Hepatic stellate cell (primary cell): ENCODE data around the gene PDGFA.
"Not testable (repeated sequence)": the region's sequence is repeated elsewhere in the genome, so short reads cannot be mapped to it uniquely, and the experiment has no call there.

Experiments used
- DNase-seq: peaks from one replicate; pipeline ENCODE4 v3.0.0; 2011; ENCODE audit warnings: low spot score

The PDGFA gene

DNA sequence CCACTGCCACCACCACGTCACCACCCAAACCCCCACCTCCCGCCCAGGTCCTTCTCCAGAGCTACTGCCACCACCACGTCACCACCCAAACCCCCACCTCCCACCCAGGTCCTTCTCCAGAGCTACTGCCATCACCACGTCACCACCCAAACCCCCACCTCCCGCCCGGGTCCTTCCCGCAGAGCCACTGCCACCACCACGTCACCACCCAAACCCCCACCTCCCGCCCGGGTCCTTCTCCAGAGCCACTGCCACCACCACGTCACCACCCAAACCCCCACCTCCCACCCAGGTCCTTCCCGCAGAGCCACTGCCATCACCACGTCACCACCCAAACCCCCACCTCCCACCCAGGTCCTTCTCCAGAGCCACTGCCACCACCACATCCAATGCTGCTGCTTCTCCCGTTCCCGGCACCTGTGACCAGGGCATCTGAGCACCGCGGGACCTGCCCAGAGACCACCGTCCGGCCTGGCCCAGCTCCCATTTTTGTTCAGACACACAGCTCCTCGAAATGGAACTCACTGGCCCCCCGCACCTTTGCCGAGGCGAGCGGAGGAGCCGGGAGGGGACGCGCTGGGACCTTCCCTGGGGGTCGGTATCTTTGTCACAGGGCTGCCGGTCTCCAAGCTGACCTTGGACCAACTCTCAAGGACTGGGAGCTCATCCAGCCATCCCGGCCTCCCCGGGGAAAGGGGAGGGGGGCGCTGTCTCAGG lies 32.7 kb upstream of the PDGFA start:
- not testable (repeated sequence) for DNase-seq

DNA sequence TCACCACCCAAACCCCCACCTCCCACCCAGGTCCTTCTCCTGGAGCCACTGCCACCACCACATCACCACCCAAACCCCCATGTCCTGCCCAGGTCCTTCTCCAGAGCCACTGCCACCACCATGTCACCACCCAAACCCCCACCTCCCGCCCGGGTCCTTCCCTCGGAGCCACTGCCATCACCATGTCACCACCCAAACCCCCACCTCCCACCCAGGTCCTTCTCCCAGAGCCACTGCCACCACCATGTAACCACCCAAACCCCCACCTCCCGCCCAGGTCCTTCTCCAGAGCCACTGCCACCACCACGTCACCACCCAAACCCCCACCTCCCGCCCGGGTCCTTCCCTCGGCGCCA lies 31.9 kb upstream of the PDGFA start:
- DNase-seq = not testable (repeated sequence)

DNA sequence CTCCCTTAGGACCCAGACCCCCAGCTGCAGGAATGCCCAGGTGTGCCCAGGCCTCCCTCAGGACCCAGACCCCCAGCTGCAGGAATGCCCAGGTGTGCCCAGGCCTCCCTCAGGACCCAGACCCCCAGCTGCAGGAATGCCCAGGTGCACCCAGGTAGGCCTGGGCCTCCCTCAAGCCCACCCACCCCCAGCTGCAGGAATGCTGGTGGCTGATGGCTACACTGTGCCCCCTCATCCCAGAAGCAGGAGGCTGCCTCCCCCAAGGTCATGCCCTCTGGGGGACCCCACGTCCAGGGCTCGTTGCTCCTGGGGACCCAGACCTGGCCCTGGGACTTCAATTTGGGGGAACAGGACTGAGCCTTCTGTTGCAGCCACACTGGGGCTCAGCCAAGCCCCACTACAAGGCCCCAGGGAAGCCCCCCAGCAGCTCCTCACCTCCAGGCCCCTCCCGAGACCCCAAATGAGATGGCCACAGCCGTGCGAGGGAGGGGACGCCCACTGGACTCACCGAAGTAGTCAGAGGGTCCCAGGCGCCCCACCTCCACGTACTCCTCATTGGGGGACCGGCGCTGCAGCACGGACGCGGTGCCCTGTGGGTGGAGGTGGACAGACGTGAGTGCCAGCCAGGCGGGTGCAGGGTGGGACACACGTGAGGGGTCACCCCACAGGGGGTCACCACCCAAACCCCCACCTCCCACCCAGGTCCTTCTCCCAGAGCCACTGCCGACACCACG lies 31.4 kb upstream of the PDGFA start:
- DNase-seq = no peak

DNA sequence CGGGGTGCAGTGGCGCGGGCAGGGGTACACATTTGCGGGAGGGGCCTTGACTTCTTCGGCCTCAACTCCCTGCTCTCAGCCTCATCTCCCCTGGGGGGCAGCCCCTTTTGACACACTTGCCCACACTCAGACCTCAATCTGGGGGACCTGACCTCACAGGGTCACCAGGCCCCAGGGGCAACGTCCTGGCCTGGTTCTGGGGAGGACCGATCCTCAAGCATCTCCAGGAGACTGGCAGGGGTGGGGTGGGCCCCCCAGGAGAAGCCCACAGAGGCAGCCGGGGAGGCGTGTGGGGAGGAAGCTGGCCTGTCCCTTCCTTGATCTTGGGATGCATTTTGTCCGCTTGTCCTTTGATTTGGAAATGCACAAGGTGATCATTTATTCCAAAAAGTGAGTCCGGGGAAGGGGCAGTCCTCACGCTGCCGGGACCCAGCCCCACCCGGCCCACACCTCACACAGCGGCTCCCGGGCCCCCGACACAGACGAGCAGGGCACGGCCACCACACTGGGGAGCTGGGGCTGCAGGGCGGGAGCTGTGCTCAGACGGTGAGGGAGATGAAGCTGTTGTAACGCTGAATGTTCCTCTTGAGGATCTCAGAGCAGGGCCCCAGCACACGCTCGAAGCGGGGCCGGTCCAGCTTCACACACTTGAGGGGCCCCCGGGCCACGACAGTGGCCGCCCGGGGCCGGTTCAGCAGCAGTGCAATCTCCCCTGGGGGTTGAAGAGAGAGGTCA lies 30.4 kb upstream of the PDGFA start:
- DNase-seq = no peak

DNA sequence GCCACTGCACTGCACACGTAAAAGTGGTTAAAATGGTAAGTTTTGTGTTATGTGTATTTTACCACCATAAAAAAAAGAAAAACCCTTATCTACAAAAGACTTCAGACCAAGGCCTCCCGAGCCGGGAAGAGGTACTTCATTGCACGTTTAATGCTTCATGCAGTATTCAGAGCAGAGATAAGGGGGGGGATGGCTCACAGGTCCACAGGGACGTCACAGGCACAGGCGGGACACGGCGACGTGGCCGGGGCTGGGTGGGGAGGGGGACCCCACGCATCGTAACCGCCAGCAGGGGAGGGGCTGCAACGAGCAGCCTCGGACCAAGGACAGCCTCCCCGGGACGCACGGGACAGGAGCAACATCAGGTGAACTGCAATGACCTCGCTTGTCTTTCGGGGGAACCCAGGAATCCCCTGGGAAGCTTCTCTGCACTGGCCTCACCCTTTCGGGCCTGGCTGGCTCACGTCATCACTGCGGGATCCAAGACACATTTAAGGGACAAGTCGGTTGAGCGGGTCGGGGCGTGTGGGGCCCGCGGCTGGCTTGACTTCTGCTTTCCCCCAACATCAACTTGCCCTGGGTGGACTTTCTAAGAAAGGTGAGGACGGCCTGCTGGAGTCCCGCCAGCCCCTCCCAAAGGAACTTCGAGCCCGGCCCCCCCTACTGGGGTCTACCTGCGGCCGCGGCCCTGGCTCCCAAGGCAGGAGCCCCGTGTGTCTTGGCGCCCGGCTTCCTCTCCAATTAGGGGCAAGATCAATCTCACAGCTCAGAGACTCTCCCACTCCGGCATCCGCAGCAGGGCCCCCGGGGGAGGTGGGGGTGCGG lies 29.6 kb upstream of the PDGFA start:
- DNase-seq = no peak

DNA sequence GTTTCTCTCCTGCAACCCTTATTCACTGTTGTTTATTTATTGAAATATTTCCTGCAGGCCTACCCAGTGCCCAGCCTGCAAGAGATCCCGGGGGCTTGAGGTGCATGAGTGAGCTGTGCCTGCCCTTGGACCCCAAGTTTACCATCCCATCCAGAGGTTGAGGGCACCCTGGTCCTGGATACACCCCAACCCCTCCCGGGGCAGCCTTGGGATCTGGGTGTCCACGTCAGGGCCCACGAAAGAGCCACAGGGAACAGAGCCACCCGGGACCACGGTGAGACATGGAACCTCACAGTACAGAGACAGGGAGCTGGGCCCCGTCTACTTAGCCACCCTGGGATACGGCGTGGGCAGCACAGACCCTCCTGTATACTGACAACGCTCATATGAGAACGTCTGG lies 28.8 kb upstream of the PDGFA start:
- DNase-seq = no peak

DNA sequence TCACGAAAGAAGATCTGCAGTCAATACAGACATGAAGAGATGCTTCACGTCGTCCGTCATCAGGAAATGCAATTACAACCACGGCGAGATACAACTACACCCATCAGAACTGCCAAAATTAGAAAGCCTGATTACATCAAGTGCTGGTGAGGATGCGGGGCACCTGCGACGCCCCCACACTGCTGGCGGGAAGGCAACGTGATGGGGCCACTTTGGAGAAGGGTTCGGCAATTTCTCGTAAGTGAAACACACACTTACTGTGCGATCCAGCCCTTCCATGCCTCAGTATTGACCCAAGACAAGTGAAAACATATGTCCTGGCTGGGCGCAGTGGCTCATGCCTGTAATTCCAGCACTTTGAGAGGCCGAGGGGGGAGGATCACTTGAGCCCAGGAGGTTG lies 25.8 kb upstream of the PDGFA start:
- DNase-seq = no peak

DNA sequence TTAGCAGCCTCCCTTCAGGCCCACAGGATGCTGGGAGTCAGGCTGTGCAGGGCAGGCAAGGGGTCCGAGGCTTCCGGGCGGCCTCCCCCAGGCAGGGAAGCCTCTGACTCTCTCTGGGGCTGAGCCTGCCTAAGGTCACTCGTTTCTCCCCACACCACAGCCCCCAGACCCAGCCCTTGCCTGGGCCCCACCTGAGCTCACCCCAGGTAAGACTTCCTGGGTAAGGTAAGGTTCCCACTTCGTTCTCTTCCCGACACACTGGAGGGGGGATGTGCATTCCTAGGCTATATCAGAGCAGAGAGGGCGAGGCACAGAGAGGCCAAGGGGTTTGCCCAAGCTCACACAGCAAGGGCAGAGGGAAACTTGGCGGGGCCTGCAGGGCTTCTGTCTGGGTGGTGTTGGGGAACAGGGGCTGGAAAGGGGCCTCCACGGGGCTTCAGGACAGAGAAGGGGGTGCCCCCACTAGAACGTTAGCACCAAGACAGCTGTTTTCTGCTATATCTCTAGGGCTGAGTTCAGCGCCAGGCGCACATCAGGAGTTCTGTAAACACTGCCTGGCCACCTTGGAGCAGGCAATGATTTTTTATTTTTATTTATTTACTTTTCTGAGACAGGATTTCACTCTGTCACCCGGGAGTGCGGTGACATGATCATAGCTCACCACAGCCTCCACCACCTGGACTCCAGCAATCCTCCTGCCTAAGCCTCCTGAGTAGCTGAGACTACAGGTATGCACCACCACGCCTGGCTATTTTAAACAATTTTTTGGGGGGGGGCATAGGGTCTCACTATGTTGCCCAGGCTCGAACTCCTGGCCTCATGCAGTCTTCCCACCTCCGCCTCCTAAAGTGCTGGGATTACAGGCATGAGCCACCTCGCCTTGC lies 24.9 kb upstream of the PDGFA start:
- DNase-seq = no peak

DNA sequence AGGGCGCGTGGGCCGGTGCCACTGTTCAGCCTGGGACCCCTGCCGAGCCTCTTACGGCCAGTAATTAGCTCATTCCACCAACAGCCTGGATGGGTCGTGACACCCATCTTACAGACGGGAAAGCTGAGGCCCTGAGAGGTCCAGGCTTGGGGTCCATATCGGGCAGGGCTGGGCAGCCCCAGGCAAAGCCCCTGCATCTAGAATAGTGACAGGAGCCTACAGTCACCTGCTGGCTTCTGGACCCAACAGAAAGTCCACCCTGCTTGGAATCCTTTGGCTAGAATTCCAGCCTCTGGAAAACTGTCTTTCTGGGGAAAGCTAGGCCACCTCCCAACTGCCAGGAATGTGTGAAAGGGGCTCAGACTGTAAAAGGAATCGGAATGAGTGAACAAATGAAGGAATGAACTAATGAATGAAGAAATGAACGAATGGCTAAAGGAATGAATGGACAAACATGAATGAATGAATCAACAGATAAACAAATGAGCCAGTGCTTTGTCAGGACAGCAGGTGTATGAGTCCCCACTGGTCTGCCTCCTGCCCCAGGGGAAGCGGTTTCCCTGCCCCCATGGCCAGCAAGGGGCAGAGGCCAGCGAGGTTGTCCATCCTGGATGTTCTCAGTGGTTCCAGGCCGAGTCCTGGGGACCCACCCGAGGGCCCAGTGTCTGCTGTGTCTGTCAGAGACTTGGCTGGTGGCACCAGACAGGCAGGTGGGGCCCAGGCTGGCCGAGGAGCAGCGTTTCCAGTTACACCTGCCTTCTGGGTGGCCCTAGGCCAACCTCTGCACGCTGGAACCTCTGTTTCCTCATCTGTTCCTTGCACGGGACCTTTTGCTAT lies 24.1 kb upstream of the PDGFA start:
- no peak for DNase-seq

DNA sequence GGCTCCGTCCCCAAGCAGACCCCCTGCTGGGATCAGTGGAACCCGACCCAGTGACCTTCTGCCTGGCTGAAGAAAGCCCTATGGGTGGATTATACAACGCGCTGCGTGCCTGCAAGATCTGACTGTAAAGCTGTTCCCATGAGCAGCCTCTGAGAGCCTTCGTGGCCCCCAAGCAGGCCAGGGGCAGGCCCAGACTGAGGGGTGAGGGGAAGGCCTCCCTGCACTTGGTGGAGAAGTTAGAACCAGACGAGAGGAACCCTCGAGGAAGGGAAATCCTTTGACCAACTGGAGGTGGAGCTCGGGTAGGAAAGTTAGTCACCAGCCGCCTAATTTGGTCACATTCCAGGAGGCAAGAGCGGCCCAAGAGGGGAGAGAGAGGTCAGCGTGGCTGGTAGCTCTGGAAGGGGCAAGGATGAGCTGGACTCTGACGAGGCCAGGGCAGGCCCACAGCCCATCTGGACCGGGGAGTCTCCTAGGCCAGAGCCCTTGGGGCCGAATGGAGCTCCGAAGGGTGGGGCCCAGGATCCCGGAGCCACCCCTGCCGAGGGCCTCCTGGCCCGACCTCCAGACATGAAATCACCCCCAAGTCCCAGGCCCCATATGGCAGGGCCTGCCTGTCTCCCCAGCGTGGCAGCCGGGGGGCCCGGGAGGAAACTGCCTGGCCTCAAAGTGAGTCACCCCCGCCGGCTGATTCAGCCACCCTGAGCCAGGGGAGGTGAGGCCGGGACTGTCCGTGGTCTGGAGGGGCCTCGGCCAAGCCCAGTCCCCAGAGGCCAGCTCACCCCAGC lies 23.3 kb upstream of the PDGFA start:
- peak; percentile 97 for DNase-seq

DNA sequence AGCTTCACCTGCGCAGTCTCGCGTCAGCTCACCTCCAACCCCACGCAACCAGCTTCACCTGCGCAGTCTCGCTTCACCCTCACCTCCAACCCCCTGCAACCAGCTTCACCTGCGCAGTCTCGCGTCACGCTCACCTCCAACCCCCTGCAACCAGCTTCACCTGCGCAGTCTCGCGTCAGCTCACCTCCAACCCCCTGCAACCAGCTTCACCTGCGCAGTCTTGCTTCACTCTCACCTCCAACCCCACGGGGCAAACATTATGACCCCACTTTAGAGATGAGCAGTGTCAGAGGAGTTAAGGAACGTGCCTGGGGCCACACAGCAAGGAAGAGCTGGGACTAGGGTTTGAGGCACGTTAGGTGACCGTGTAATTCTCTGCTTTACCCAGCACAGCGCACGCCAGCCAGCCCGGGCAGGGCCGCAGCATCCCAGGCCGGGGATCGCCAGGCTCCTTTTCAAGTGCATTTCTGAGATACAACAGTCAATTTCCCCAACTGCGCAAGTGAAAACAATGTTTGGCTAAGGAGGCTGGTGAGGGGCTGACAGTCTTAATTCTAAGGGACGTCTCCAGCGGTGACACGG lies 22.6 kb upstream of the PDGFA start:
- no peak for DNase-seq

DNA sequence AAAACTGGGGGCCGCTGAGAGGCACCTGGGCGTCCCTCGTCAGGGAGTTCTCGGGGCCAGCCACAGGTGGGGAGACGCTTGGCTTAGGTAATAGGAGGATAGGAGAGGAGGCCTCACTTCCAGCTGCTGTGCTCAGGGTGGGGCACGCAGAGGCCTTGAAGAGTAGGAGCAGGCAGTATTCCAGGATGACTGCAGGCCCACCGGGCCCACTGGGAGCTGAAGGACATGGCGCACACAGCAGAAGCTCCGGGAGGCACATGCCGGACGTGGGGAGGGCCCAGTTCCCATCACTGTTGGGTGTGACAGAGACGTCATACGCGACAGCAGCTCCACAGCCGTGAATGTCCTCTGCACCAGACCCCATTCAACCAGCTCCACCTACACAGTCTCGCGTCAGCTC lies 22.0 kb upstream of the PDGFA start:
- no peak for DNase-seq

DNA sequence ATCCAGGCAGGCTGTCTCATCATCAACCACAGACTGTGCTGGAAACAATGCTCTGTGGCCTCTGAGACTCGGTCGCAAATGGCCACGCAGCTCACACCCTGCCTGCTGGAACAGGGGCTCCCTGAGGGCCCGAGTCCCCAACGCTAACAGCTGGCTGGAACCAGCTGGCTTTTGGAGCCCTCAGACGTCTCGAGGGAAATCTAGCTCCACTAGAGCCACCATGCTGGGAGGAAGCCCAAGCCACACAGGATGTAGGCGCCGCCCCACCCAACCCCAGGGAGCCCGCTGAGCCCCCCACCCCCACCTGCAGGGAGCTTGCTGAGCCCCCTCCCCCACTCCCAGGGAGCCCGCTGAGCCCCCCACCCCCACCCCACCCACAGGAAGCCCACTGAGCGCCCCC lies 21.4 kb upstream of the PDGFA start:
- DNase-seq = no peak

DNA sequence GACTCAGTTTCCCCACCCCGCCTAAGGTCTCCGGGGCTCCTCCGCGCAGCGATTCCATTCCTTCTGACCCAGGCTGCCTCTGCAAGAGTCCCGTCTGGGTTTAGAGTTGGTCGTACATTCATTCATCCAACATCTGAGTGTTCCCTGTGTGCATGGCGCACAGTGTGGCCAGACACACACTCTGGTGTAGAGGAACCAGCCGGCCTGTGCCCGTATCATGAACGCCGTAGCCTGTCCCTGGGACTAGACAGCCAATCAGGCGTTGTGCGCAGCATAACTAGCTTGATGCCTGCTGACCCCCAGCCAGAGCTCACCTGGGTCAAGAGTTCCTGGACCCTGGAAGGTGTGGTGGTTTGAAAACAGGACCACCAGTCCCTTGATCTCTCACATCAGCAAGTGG lies 20.9 kb upstream of the PDGFA start:
- DNase-seq = no peak

DNA sequence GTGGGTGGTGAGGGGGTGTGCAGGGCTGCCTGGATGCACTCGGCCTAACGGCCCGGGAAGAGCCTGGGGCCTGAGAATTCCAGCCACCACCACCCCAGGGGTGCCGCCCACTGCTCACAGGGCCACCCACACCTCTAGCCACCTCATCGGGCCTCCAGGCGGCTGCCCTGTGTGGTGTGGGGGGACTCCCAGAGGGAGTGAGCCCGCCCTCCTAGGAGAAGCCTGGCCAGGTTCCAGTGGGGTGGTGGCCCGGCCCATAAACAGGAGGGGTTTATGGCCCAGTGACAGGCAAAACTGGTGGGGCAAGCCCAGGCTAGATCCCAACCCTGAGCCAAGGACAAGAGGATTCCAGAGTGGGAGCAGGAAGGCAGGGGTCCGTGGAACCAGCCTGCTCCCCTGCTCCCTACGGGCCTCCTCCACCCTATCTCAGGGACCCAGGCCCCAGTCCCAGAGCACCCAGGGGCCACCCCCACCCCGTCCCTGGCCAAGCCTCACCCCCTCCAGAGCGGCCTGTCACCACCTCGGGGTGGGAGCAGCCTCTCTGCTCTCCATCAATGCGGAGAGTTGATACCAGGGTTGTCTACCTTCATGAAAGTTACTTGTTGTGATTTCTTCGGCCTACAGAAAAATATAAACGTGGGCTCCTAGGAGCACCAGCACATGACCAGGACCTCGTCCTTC lies 20.2 kb upstream of the PDGFA start:
- DNase-seq = peak; percentile 62

DNA sequence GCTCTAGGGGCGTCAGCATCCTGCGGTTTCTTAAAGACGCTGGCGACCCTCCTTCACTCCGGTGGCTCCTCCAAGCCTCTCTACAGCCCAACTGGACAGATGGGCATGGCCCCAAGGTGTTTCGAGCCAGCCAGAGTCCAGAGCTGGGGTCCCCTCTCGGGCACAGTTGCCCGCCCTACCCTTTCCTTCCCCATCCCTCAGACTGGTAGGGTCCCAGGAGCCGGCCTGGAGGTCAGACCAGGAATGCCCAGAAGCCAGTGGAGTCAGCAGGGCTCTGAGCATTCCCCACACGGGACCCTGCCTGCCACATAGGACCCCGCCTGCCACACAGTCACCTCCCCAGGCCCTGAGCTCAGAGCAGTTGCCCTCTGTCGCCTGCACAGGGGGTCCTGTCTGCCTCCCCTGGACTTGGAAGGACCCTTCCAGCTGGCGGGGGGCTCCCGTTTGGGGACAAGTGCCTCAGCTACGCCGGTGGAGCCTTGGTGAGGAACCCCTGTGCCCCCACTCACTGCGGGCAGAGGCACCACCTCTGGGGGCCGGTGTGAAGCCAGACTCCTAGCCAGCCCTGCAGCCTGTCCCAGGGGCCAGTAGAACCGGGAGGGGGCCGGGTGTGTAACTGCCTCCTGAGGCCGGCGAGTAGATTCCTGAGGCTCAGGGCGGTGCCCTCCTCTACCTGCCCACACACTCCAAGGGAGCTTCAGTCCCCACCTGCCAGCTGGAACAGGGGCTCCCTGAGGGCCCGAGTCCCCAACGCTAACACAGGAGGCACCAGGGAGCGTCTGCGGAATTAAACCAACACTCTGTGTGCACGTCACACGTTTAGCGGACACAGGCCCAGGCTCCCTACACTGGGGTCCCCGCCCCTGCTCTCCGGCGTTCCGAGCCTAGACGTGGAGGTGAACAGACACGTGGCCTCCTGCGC lies 19.4 kb upstream of the PDGFA start:
- no peak for DNase-seq

DNA sequence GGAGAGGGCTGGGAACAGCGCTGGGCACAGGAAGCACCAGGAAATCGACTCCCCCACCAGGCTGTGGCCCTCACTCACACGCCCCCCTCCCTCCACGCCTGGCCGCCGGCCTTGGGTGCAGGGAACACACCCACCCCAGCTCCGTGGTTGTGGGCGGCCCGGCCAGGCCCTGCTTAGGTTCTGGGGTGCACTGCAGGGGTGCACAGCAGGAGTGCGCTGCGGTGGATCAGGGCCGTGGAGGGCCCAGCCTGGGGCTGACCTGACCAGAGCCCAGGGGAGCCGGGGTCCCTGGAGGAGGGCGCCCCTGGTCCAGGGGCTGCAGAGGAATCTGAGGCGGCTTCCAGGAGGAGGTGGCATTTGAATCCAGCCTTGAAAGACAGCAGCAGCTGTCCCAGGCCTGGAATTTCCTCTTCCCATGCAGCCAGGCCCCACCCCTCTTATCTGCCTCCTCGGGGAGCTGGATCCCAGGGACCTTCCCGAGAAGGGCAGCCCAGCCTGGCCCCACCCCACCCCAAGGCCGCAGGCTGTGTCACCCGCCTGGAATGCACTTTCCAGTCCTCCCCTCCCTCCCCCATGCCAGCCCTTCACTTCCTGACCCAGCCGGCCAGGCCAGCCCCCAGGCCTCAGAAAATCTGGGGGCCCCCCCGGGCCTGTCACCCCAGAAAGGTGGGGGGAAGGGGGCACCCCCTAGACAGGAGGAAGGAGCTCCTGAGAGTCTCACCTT lies 18.4 kb upstream of the PDGFA start:
- DNase-seq = peak; percentile 99
